GM12873 (cell line): Measurements from ENCODE around the gene TGFB2.

Experiments used
- CTCF ChIP-seq: IDR thresholded peaks from 2 replicates; pipeline ENCODE4 v1.5.1; 2012; ENCODE audit warnings: low read depth, mild to moderate bottlenecking, moderate library complexity, low read length, control low read depth; ENCODE audit not compliant: insufficient read depth; ENCODE audit errors: missing control alignments

Gene TGFB2

GRCh38 chr1:218352075-218352438 is 6.9 kb downstream of the TGFB2 start:
- TF ChIP-seq CTCF: no peak

- no peak for TF ChIP-seq CTCF
Measured at GRCh38 chr1:218353656-218354055, 8.5 kb downstream of the TGFB2 start.

GRCh38 chr1:218355278-218355677 is 10.1 kb downstream of the TGFB2 start:
- TF ChIP-seq CTCF: no peak

- TF ChIP-seq CTCF: no peak
Measured at GRCh38 chr1:218357211-218357892, 12.2 kb downstream of the TGFB2 start.

GRCh38 chr1:218357893-218358232 is 12.7 kb downstream of the TGFB2 start:
- TF ChIP-seq CTCF: no peak

- peak; percentile 32 for TF ChIP-seq CTCF
Measured at GRCh38 chr1:218361298-218362065, 16.3 kb downstream of the TGFB2 start.

GRCh38 chr1:218362418-218363076 is 17.4 kb downstream of the TGFB2 start:
- no peak for TF ChIP-seq CTCF
